ENCODE data around the gene IER2. TPM values are rescaled to one million over a fixed set of nuclear protein-coding genes. Genes with fewer than 3 reads are reported as not detected.
A peak's percentile ranks its signal among the peaks of the same experiment; 100 is the strongest.

Gene IER2
- total and polyA plus RNA-seq, 11 donors: 17.6 to 101 (median 29.1) TPM

- H3K27me3 ChIP-seq: no peaks in the 10 kb centered on the region
- H3K4me1 ChIP-seq: peaks cover 2 to 42% (median 18%) of the 10 kb centered on the region in 12 donors
- ATAC-seq (no peak), DNase-seq (peak in 3 of 5 donors; percentile 45 to 50 (median 48))
- H3K27ac ChIP-seq: peak overlapping the region; percentile 87 to 100 (median 98)
- H3K36me3 ChIP-seq: peaks cover 0 to 13% (median 0%) of the 10 kb centered on the region in 9 donors
- intact Hi-C loops (cut with DNase I): loop anchor here in 8 of 10 donors (2.0 to 10.0 kb wide), 12 partner anchors 14 to 694 kb away; partner anchors contain the start of genes LYL1 (in 7 of the 8), TRMT1 (in 4 of the 8), NACC1 (in 3 of the 8) and DAND5 (in 1 of the 8)
- H3K9me3 ChIP-seq: no peaks in the 10 kb centered on the region
- TF ChIP-seq CTCF (IDR thresholded peaks at IDR 0.05) (no peak), POLR2A (IDR thresholded peaks at IDR 0.05) (no peak)
- 0 to 1% (median 0%) methylated on average over 26 to 34 of the region's 34 CpGs for WGBS, 4 donors
- H3K4me3 ChIP-seq: peak overlapping the region; percentile 45 to 98 (median 91)
Observed at GRCh38 chr19:13150931-13151604, 857 bp downstream of the IER2 start.

GRCh38 chr19:13151605-13152355, 1.6 kb downstream of the IER2 start:
- TF ChIP-seq POLR2A (IDR thresholded peaks at IDR 0.05): peak; percentile 92 to 95
- TF ChIP-seq CTCF (IDR thresholded peaks at IDR 0.05): peak in 5 of 12 donors; percentile 5 to 29 (median 14)
- intact Hi-C loops (cut with DNase I): loop anchor here in 8 of 10 donors (2.0 to 10.0 kb wide), 12 partner anchors 13 to 693 kb away; partner anchors contain the start of genes LYL1 (in 7 of the 8), TRMT1 (in 4 of the 8), NACC1 (in 3 of the 8) and DAND5 (in 1 of the 8)
- H3K4me1 ChIP-seq: peaks cover 4 to 47% (median 23%) of the 10 kb centered on the region in 12 donors
- H3K9me3 ChIP-seq: no peaks in the 10 kb centered on the region
- peak overlapping the region; percentile 94 to 100 (median 99) for H3K27ac ChIP-seq
- no peaks in the 10 kb centered on the region for H3K27me3 ChIP-seq
- WGBS, 4 donors: 0 to 1% (median 0%) methylated on average over 47 to 71 of the region's 71 CpGs
- DNase-seq (peak; percentile 97 to 99 (median 98)), ATAC-seq (peak; percentile 69 to 76 (median 72))
- H3K4me3 ChIP-seq: peak overlapping the region; percentile 75 to 98 (median 91)
- H3K36me3 ChIP-seq: peaks cover 0 to 13% (median 0%) of the 10 kb centered on the region in 9 donors

- WGBS, 4 donors: 0 to 2% (median 1%) methylated on average over 18 to 25 of the region's 25 CpGs
- Histone ChIP-seq H3K9me3 (no peaks in the 10 kb centered on the region), H3K36me3 (peaks cover 0 to 13% (median 0%) of the 10 kb centered on the region in 9 donors), H3K27me3 (no peaks in the 10 kb centered on the region), H3K4me3 (peak overlapping the region; percentile 75 to 98 (median 91)), H3K27ac (peak overlapping the region; percentile 84 to 100 (median 98)), H3K4me1 (peaks cover 4 to 50% (median 24%) of the 10 kb centered on the region in 12 donors)
- DNase-seq: no peak
- intact Hi-C loops (cut with DNase I): loop anchor here in 7 of 10 donors (5.0 to 10.0 kb wide), 7 partner anchors 35 to 692 kb away; partner anchors contain the start of genes LYL1 (in 6 of the 7), NACC1 (in 2 of the 7), TRMT1 (in 2 of the 7) and DAND5 (in 1 of the 7)
- TF ChIP-seq CTCF (IDR thresholded peaks at IDR 0.05): no peak
- TF ChIP-seq POLR2A (IDR thresholded peaks at IDR 0.05): no peak
- peak in 3 of 4 donors; percentile 0 for ATAC-seq
Observed at GRCh38 chr19:13152356-13152973, 2.3 kb downstream of the IER2 start.

Data from heart left ventricle (tissue), 16 donors.